ENCODE data around the gene CCDC201.

CCDC201 gene

GRCh38 chr7:45888993-45889366 is 16.1 kb upstream of the CCDC201 start:
- no peak overlapping the region for H3K27ac ChIP-seq
- TF ChIP-seq Cebpa-rat (IDR thresholded peaks at IDR 0.05) = no peak
- H3K4me3 ChIP-seq = no peak overlapping the region
- H3K4me2 ChIP-seq = no peak overlapping the region
- no peaks in the 10 kb centered on the region for H4K20me1 ChIP-seq
- no peak overlapping the region for H3K9ac ChIP-seq
- no peaks in the 10 kb centered on the region for H3K9me3 ChIP-seq
- H3K27me3 ChIP-seq = peaks cover 38% of the 10 kb centered on the region
- H3K36me3 ChIP-seq = no peaks in the 10 kb centered on the region
- H3K4me1 ChIP-seq = no peaks in the 10 kb centered on the region

- no peaks in the 10 kb centered on the region for H3K36me3 ChIP-seq
- no peak within 1 kb of the TSS for H3K27ac ChIP-seq
- H3K9ac ChIP-seq = no peak within 1 kb of the TSS
- no peaks in the 10 kb centered on the region for H4K20me1 ChIP-seq
- H3K4me2 ChIP-seq = no peak within 1 kb of the TSS
- no peak for TF ChIP-seq Cebpa-rat (IDR thresholded peaks at IDR 0.05)
- no peaks in the 10 kb centered on the region for H3K9me3 ChIP-seq
- H3K4me1 ChIP-seq = no peaks in the 10 kb centered on the region
- peaks cover 38% of the 10 kb centered on the region for H3K27me3 ChIP-seq
- H3K4me3 ChIP-seq = no peak within 1 kb of the TSS
These were observed 15.5 kb upstream of the CCDC201 start, which contains the start of gene IGFBP1 for GRCh38 chr7:45888185-45888992. IGFBP1 (plus strand) TSS chr7:45888488; CDS start chr7:45888653, 165 bp downstream.

GRCh38 chr7:45886931-45887667 is 14.2 kb upstream of the CCDC201 start:
- Histone ChIP-seq H3K4me1 (no peaks in the 10 kb centered on the region), H3K27me3 (peaks cover 38% of the 10 kb centered on the region), H3K36me3 (no peaks in the 10 kb centered on the region), H4K20me1 (no peaks in the 10 kb centered on the region), H3K9me3 (no peaks in the 10 kb centered on the region), H3K27ac (no peak overlapping the region), H3K4me3 (no peak overlapping the region), H3K9ac (no peak overlapping the region), H3K4me2 (no peak overlapping the region)
- no peak for TF ChIP-seq Cebpa-rat (IDR thresholded peaks at IDR 0.05)

- TF ChIP-seq Cebpa-rat (IDR thresholded peaks at IDR 0.05) = no peak
- H4K20me1 ChIP-seq = no peaks in the 10 kb centered on the region
- no peak overlapping the region for H3K4me2 ChIP-seq
- no peak overlapping the region for H3K9ac ChIP-seq
- no peaks in the 10 kb centered on the region for H3K4me1 ChIP-seq
- H3K36me3 ChIP-seq = no peaks in the 10 kb centered on the region
- no peak overlapping the region for H3K27ac ChIP-seq
- no peak overlapping the region for H3K4me3 ChIP-seq
- no peaks in the 10 kb centered on the region for H3K9me3 ChIP-seq
- peaks cover 34% of the 10 kb centered on the region for H3K27me3 ChIP-seq
These were observed 12.5 kb upstream of the CCDC201 start for GRCh38 chr7:45885264-45885882.

GRCh38 chr7:45884136-45884535 is 11.3 kb upstream of the CCDC201 start:
- Histone ChIP-seq H3K9ac (no peak overlapping the region), H3K9me3 (no peaks in the 10 kb centered on the region), H3K36me3 (no peaks in the 10 kb centered on the region), H3K27me3 (peaks cover 22% of the 10 kb centered on the region), H4K20me1 (no peaks in the 10 kb centered on the region), H3K4me2 (no peak overlapping the region), H3K27ac (no peak overlapping the region), H3K4me1 (no peaks in the 10 kb centered on the region), H3K4me3 (no peak overlapping the region)
- TF ChIP-seq Cebpa-rat (IDR thresholded peaks at IDR 0.05) = no peak

GRCh38 chr7:45882465-45882810 is 9.6 kb upstream of the CCDC201 start:
- Histone ChIP-seq H3K27me3 (peaks cover 5% of the 10 kb centered on the region), H4K20me1 (no peaks in the 10 kb centered on the region), H3K36me3 (no peaks in the 10 kb centered on the region), H3K9ac (no peak overlapping the region), H3K4me3 (no peak overlapping the region), H3K4me2 (no peak overlapping the region), H3K4me1 (no peaks in the 10 kb centered on the region), H3K9me3 (peaks cover 15% of the 10 kb centered on the region), H3K27ac (no peak overlapping the region)
- no peak for TF ChIP-seq Cebpa-rat (IDR thresholded peaks at IDR 0.05)

- H3K4me3 ChIP-seq = no peak overlapping the region
- H3K36me3 ChIP-seq = no peaks in the 10 kb centered on the region
- H3K9me3 ChIP-seq = peaks cover 16% of the 10 kb centered on the region
- no peaks in the 10 kb centered on the region for H3K27me3 ChIP-seq
- no peak overlapping the region for H3K9ac ChIP-seq
- H3K4me1 ChIP-seq = no peaks in the 10 kb centered on the region
- no peaks in the 10 kb centered on the region for H4K20me1 ChIP-seq
- no peak overlapping the region for H3K27ac ChIP-seq
- no peak for TF ChIP-seq Cebpa-rat (IDR thresholded peaks at IDR 0.05)
- no peak overlapping the region for H3K4me2 ChIP-seq
These were observed 9.0 kb upstream of the CCDC201 start for GRCh38 chr7:45881759-45882464.

GRCh38 chr7:45881280-45881758 is 8.4 kb upstream of the CCDC201 start:
- Histone ChIP-seq H3K9me3 (peaks cover 16% of the 10 kb centered on the region), H3K27me3 (no peaks in the 10 kb centered on the region), H3K4me1 (no peaks in the 10 kb centered on the region), H3K4me3 (no peak overlapping the region), H3K4me2 (no peak overlapping the region), H3K9ac (no peak overlapping the region), H3K27ac (no peak overlapping the region), H4K20me1 (no peaks in the 10 kb centered on the region), H3K36me3 (no peaks in the 10 kb centered on the region)
- TF ChIP-seq Cebpa-rat (IDR thresholded peaks at IDR 0.05) = no peak

- H3K27me3 ChIP-seq = no peaks in the 10 kb centered on the region
These were observed 7.6 kb upstream of the CCDC201 start for GRCh38 chr7:45880433-45880860.

More at GRCh38 chr7:45880433-45880860, 7.6 kb upstream of the CCDC201 start:
- no peak for TF ChIP-seq Cebpa-rat (IDR thresholded peaks at IDR 0.05)
- Histone ChIP-seq H3K4me3 (no peak overlapping the region), H3K27ac (no peak overlapping the region), H3K4me1 (no peaks in the 10 kb centered on the region), H4K20me1 (no peaks in the 10 kb centered on the region), H3K4me2 (no peak overlapping the region), H3K9me3 (peaks cover 16% of the 10 kb centered on the region), H3K9ac (no peak overlapping the region), H3K36me3 (no peaks in the 10 kb centered on the region)

Measured in BLaER1 (cell line).